Psoas muscle (tissue), 8 donors: ENCODE measurements around the gene MICAL3. TPM values are rescaled to one million over a fixed set of nuclear protein-coding genes. Genes with fewer than 3 reads are reported as not detected.

Source experiments
- ATAC-seq, 4 donors: fragments of 200-7000 bp; cut with Tn5 transposase; one replicate each; pipeline ENCODE4 v1.9.1; 2020; ENCODE audit warnings: moderate library complexity in 3 of 4, mild to moderate bottlenecking in 2 of 4
- DNase-seq, 2 donors: peaks; one replicate each; pipeline ENCODE4 v3.0.0-alpha.2; 2020
- H3K27ac ChIP-seq: fragments of 200-600 bp; one replicate; pipeline ENCODE4 v1.8.0; 2022
- H3K27me3 ChIP-seq, 3 donors: fragments of 200-600 bp in 1 of 3; one replicate each; pipeline versions ENCODE4 v1.6.1 to v1.8.0; 2013 to 2022; ENCODE audit warnings: low read length in 2 of 3, mild to moderate bottlenecking in 2 of 3, moderate library complexity in 1 of 3; ENCODE audit not compliant: insufficient read depth in 3 of 3
- H3K36me3 ChIP-seq, 2 donors: fragments of 200-600 bp in 1 of 2; one replicate each; pipeline versions ENCODE4 v1.6.1 to v1.8.0; 2013 to 2022; ENCODE audit warnings: low read depth in 1 of 2, mild to moderate bottlenecking in 1 of 2, moderate library complexity in 1 of 2; ENCODE audit not compliant: insufficient read depth in 1 of 2
- H3K4me1 ChIP-seq: fragments of 200-600 bp; one replicate; pipeline ENCODE4 v1.8.0; 2022
- H3K4me3 ChIP-seq: fragments of 200-600 bp; one replicate; pipeline ENCODE4 v1.8.0; 2022; ENCODE audit warnings: mild to moderate bottlenecking
- H3K9me3 ChIP-seq: fragments of 200-600 bp; one replicate; pipeline ENCODE4 v1.8.0; 2022
- WGBS, 3 donors: extraction: QIAGEN DNeasy Blood & Tissue Kit; methylation state at CpG; one replicate each; pipeline versions ENCODE4 v1.1.6 to v1.1.7; 2013; 5-methylcytosine and 5-hydroxymethylcytosine counted together
- intact Hi-C, 2 donors: fragments of 100-400 bp; cut with DNase I; formaldehyde crosslinking; loops; one replicate each; pipeline versions ENCODE4 v1.11.0 to v1.14.2; 2022
- polyA plus RNA-seq, 3 donors: library from polyadenylated mRNA; stranded (reverse); fragments of 200-250 nt; gene quantifications; one replicate each; pipeline ENCODE4 v1.2.3, GENCODE V29; 2013
- total RNA-seq, 4 donors: library from RNA; stranded (reverse); fragmentation: NEBNext Ultra II Directional in 2 of 4; extraction: Animal tissue kit (Norgen Biotek cat#: 25700) in 2 of 4; gene quantifications; one replicate each; pipeline versions ENCODE4 v1.2.1 to v1.2.4, GENCODE V29; 2021 to 2023
- TF ChIP-seq, protein P1 (sequence below): fragments of 200-600 bp; IDR thresholded peaks from one replicate; pipeline ENCODE4 v1.8.0; 2022; ENCODE audit warnings: antibody characterized with exemption
- donor health status: healthy with polysubstance abuse.
- donor health status: DM: no; HTN: no; CAD: no; lungs with moderate emphysema.
- donor health status: Bipolar disorder and iron deficiency.
- donor health status: healthy.
- donor health status: DM: yes; HTN: yes; CAD: no.
- donor health status: DM: no; HTN: no; CAD: no.
- donor health status: DM: no; HTN: no; CAD: no.
- donor health status: DM: yes; HTN: yes; CAD: no.

MICAL3 gene
- total and polyA plus RNA-seq, 7 donors = 2.1 to 38.3 (median 15.5) TPM

DNA sequence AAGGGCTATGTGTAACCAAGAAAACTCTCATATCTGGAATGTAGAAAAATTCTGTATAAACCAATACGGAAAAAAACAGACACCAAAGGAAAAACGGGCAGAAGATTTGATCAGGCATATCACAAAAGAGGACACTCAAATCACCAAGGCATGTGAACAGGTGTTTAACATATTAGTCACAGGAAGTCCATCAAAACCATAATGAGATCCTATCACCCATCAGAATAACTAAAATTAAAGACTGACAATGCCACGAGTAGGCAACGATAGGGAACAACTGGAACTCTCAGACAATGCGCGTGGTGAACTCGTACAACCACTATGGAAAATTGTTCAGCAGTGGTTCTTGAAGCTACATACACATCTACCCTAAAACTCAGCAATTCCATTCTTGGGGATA is 94.5 kb downstream of the MICAL3 start:
- DNase-seq = no peak
- TF ChIP-seq, protein P1, sequence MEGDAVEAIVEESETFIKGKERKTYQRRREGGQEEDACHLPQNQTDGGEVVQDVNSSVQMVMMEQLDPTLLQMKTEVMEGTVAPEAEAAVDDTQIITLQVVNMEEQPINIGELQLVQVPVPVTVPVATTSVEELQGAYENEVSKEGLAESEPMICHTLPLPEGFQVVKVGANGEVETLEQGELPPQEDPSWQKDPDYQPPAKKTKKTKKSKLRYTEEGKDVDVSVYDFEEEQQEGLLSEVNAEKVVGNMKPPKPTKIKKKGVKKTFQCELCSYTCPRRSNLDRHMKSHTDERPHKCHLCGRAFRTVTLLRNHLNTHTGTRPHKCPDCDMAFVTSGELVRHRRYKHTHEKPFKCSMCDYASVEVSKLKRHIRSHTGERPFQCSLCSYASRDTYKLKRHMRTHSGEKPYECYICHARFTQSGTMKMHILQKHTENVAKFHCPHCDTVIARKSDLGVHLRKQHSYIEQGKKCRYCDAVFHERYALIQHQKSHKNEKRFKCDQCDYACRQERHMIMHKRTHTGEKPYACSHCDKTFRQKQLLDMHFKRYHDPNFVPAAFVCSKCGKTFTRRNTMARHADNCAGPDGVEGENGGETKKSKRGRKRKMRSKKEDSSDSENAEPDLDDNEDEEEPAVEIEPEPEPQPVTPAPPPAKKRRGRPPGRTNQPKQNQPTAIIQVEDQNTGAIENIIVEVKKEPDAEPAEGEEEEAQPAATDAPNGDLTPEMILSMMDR = no peak
- 55 to 81% (median 61%) methylated on average over 7 of the region's 7 CpGs for WGBS, 3 donors
- peaks cover 35% of the 10 kb centered on the region for H3K4me1 ChIP-seq
- ATAC-seq = no peak
- H3K27ac ChIP-seq = peak overlapping the region; percentile 62
- intact Hi-C loops = no loop called here
- no peaks in the 10 kb centered on the region for H3K27me3 ChIP-seq
- no peaks in the 10 kb centered on the region for H3K9me3 ChIP-seq
- no peaks in the 10 kb centered on the region for H3K36me3 ChIP-seq
- H3K4me3 ChIP-seq = no peak overlapping the region

DNA sequence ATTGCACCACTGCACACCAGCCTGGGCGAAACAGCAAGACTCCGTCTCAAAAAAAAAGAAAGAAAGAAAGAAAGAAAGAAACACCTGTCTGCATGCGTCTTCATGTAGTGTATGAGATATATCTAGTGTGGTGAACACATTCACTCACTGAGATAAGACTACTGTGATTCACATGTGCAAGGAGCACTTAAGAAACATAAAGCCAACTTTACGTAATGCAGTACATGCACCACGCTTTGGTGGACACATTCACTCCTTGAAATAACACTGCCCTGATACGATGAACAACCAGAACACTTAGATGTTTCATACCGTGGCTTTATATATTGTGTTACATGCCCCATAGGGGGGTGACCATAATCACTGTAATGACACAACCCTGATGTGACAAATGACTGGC is 96.0 kb downstream of the MICAL3 start:
- intact Hi-C loops = no loop called here
- Histone ChIP-seq H3K9me3 (no peaks in the 10 kb centered on the region), H3K36me3 (no peaks in the 10 kb centered on the region), H3K4me3 (no peak overlapping the region), H3K27ac (no peak overlapping the region), H3K27me3 (no peaks in the 10 kb centered on the region), H3K4me1 (peaks cover 50% of the 10 kb centered on the region)
- WGBS, 3 donors = 87 to 96% (median 90%) methylated on average over 7 of the region's 7 CpGs
- TF ChIP-seq, protein P1 = no peak
- ATAC-seq (no peak), DNase-seq (no peak)

DNA sequence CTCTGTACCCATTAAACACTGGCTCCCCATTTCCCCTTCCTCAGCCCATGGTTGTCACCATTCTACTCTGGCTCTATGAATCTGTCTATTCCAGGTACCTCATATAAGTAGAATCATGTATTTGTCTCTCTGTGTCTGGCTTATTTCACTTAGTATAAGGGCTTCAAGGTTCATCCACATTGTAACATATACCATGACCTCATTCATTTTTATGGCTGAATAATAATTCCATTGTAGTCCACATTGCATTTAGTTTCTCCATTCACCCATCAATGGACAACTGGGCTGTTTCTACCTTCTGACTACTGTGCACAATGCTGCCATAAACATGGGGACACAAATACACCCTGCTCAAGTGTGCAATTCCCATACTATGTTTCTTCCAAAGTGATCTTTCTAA is 97.3 kb downstream of the MICAL3 start:
- intact Hi-C loops = no loop called here
- no peak for ATAC-seq

DNA sequence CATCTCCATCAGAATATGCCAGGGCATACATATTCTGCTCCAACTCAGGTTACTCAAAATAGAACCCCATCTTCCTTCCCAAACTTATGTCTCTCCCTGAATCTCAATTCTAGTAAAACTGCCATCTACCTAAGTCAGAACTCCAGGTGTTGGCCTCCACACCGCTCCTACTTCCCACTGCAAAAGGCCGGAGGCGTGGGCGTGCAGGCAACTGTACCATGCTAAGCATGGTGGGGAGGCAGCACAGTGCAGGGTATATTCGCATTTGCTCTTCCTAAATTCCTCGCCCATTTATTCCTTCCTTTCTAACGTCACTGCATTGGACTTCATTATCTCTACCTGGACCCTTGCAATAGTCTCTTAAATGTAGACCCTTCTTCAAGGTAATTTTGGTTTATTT is 97.8 kb downstream of the MICAL3 start:
- TF ChIP-seq, protein P1 = no peak
- H3K36me3 ChIP-seq = no peaks in the 10 kb centered on the region
- no peaks in the 10 kb centered on the region for H3K27me3 ChIP-seq
- intact Hi-C loops = no loop called here
- WGBS, 3 donors = 96 to 99% (median 98%) methylated on average over 7 of the region's 7 CpGs
- ATAC-seq (no peak), DNase-seq (no peak)
- peaks cover 59% of the 10 kb centered on the region for H3K4me1 ChIP-seq
- H3K27ac ChIP-seq = no peak overlapping the region
- no peaks in the 10 kb centered on the region for H3K9me3 ChIP-seq
- H3K4me3 ChIP-seq = no peak overlapping the region

More for the DNA sequence above, 97.3 kb downstream of the MICAL3 start:
- Histone ChIP-seq H3K4me3 (no peak overlapping the region), H3K36me3 (no peaks in the 10 kb centered on the region), H3K4me1 (peaks cover 61% of the 10 kb centered on the region), H3K27ac (no peak overlapping the region), H3K27me3 (no peaks in the 10 kb centered on the region), H3K9me3 (no peaks in the 10 kb centered on the region)
- TF ChIP-seq, protein P1 = no peak
- DNase-seq = no peak

DNA sequence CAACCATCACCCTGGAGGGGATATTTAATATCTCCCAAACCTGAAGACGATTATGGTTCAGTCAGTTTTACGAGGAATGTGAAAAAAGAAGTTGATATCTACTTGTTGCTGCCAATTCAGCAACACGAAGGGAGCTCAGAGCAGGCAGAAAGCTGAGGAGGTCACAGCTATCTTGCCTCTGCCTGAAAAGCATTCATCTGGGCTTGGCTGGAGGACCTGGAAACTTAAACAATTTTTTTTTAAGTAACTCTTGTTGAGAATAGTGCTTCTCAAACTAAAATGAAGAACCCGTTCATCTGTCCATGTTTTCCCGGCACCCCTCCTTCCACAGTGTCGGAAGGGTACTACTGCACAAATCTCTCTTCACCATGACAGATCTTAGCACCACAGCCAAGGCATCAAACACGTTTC is 98.9 kb downstream of the MICAL3 start:
- TF ChIP-seq, protein P1 = no peak
- H3K36me3 ChIP-seq = no peaks in the 10 kb centered on the region
- DNase-seq = no peak
- H3K27me3 ChIP-seq = no peaks in the 10 kb centered on the region
- H3K27ac ChIP-seq = no peak overlapping the region
- no peak overlapping the region for H3K4me3 ChIP-seq
- WGBS, 3 donors = 44 to 68% (median 52%) methylated on average over 7 of the region's 7 CpGs
- peaks cover 59% of the 10 kb centered on the region for H3K4me1 ChIP-seq
- H3K9me3 ChIP-seq = no peaks in the 10 kb centered on the region
- ATAC-seq = no peak
- intact Hi-C loops = no loop called here
